Heart right ventricle (tissue), 16 donors: Measurements from ENCODE around the gene HPX. TPM values are rescaled to one million over a fixed set of nuclear protein-coding genes. Genes with fewer than 3 reads are reported as not detected.

Source experiments
- ATAC-seq, 8 donors: fragments of 200-7000 bp; cut with Tn5 transposase; one replicate each; pipeline ENCODE4 v1.9.1; 2020; ENCODE audit warnings: mild to moderate bottlenecking in 8 of 8, moderate library complexity in 8 of 8, moderate number of reproducible peaks in 1 of 8
- DNase-seq, 2 donors: peaks; one replicate each; pipeline ENCODE4 v3.0.0-alpha.2; 2020
- H3K27ac ChIP-seq, 10 donors: fragments of 200-600 bp; sonication (generic) in 2 of 10; one replicate each; pipeline versions ENCODE4 v1.5.0 to v1.8.0; 2020 to 2022; ENCODE audit warnings: mild to moderate bottlenecking in 3 of 10
- H3K27me3 ChIP-seq, 7 donors: fragments of 200-600 bp; one replicate each; pipeline ENCODE4 v1.8.0; 2021 to 2022; ENCODE audit warnings: mild to moderate bottlenecking in 2 of 7
- H3K36me3 ChIP-seq, 9 donors: fragments of 200-600 bp; sonication (generic) in 1 of 9; one replicate each; pipeline versions ENCODE4 v1.5.0 to v1.8.0; 2020 to 2022; ENCODE audit warnings: mild to moderate bottlenecking in 2 of 9
- H3K4me1 ChIP-seq, 9 donors: fragments of 200-600 bp; sonication (generic) in 1 of 9; one replicate each; pipeline versions ENCODE4 v1.5.0 to v1.8.0; 2020 to 2022; ENCODE audit warnings: mild to moderate bottlenecking in 4 of 9
- H3K4me3 ChIP-seq, 10 donors: fragments of 200-600 bp; sonication (generic) in 2 of 10; one replicate each; pipeline versions ENCODE4 v1.5.0 to v1.8.0; 2020 to 2022; ENCODE audit warnings: mild to moderate bottlenecking in 7 of 10, moderate library complexity in 2 of 10
- H3K9me3 ChIP-seq, 11 donors: fragments of 200-600 bp in 10 of 11; sonication (generic) in 2 of 11; one replicate each; pipeline versions ENCODE4 v1.5.0 to v1.8.0; 2013 to 2022; ENCODE audit warnings: mild to moderate bottlenecking in 2 of 11, control low read depth in 1 of 11, moderate library complexity in 1 of 11
- CTCF ChIP-seq, 9 donors: fragments of 200-600 bp; sonication (generic) in 2 of 9; IDR thresholded peaks; one replicate each; pipeline versions ENCODE4 v1.5.0 to v1.8.0; 2021 to 2022; ENCODE audit warnings: antibody characterized with exemption in 9 of 9, mild to moderate bottlenecking in 5 of 9, moderate library complexity in 1 of 9
- WGBS, 2 donors: extraction: QIAGEN DNeasy Blood & Tissue Kit; methylation state at CpG; one replicate each; pipeline ENCODE4 v1.1.7; 2013; ENCODE audit warnings: inconsistent platforms in 1 of 2; 5-methylcytosine and 5-hydroxymethylcytosine counted together
- intact Hi-C, 10 donors: fragments of 100-400 bp; cut with DNase I; formaldehyde crosslinking; loops; one replicate each; pipeline versions ENCODE4 v1.11.1 to v1.14.2; 2022
- polyA plus RNA-seq, 2 donors: library from polyadenylated mRNA; stranded (reverse); fragments of 200-250 nt; gene quantifications; one replicate each; pipeline ENCODE4 v1.2.3, GENCODE V29; 2013
- total RNA-seq, 10 donors: library from RNA; stranded (reverse); fragmentation: NEBNext Ultra II Directional in 3 of 10; extraction: Animal tissue kit (Norgen Biotek cat#: 25700) in 3 of 10; gene quantifications; one replicate each; pipeline versions ENCODE4 v1.2.1 to v1.2.4, GENCODE V29; 2021 to 2023
- donor health status: Arrhythmogenic right ventricular cardiomyopathy.
- donor health status: ischemic (EF 13 %, LVEDD 7.1; RV severe dilation, severe dysfunction).
- donor health status: healthy with polysubstance abuse.
- donor health status: DM: no; HTN: yes; CAD: no.
- donor health status: DM: no; HTN: no; CAD: no.
- donor health status: ischemic (EF 25% LVEDD 6.9; RV normal size, moderate dysfunction).
- donor health status: ischemic (EF 25% LVEDD 5.7; RV mildly dilated, moderate dysfunction).
- donor health status: healthy.
- donor health status: DM: yes; HTN: yes; CAD: no.
- donor health status: Ischemic cardiomyopathy.
- donor health status: ischemic (EF 35%, LVEDD 5.7; RV mildly dilated, moderate dysfunction).
- donor health status: nonischemic (EF 11% LVEDD 7.7; RV severe dilation, severe dysfunction).
- donor health status: DM: yes; HTN: yes; CAD: no.
- donor health status: PGD.
- donor health status: ischemic (EF 29% LVEDD 5.4; RV normal size, mild dysfunction).
- donor health status: nonischemic (EF 23%, LVEDD 6.1; RV moderate dilation, normal function).

The HPX gene
- total and polyA plus RNA-seq, 12 donors = 0.22 to 0.73 (median 0.40) TPM; not detected in 5

GRCh38 chr11:6474413-6474792, 33.6 kb upstream of the HPX start:
- H3K27ac ChIP-seq = peak overlapping the region; percentile 74 to 98 (median 94)
- ATAC-seq (no peak), DNase-seq (no peak)
- WGBS, 2 donors = 35 to 39% methylated on average over 7 of the region's 7 CpGs
- H3K36me3 ChIP-seq = peaks cover 0 to 33% (median 25%) of the 10 kb centered on the region in 9 donors
- H3K4me1 ChIP-seq = peaks cover 0 to 33% (median 21%) of the 10 kb centered on the region in 9 donors
- no peaks in the 10 kb centered on the region for H3K9me3 ChIP-seq
- TF ChIP-seq CTCF (IDR thresholded peaks at IDR 0.05) = no peak
- intact Hi-C loops = loop anchor here in 1 of 10 donors (1.0 kb wide), 1 partner anchor 84 kb away; the partner anchor contains the start of gene SMPD1
- no peaks in the 10 kb centered on the region for H3K27me3 ChIP-seq
- H3K4me3 ChIP-seq = peak overlapping the region; percentile 53 to 97 (median 90)

- Histone ChIP-seq H3K36me3 (peaks cover 0 to 28% (median 20%) of the 10 kb centered on the region in 9 donors), H3K27me3 (no peaks in the 10 kb centered on the region), H3K9me3 (no peaks in the 10 kb centered on the region), H3K27ac (peak within 1 kb of the TSS; percentile 74 to 98 (median 94)), H3K4me3 (peak within 1 kb of the TSS; percentile 54 to 97 (median 90)), H3K4me1 (peaks cover 0 to 39% (median 28%) of the 10 kb centered on the region in 9 donors)
- intact Hi-C loops = loop anchor here in 1 of 10 donors (1.0 kb wide), 1 partner anchor 83 kb away; the partner anchor contains the start of gene SMPD1
- peak; percentile 84 to 95 (median 90) for ATAC-seq
- WGBS, 2 donors = 1% methylated on average over 73 to 87 of the region's 87 CpGs
- peak; percentile 95 to 97 for DNase-seq
- peak in 4 of 9 donors; percentile 22 to 44 (median 32) for TF ChIP-seq CTCF (IDR thresholded peaks at IDR 0.05)
These were observed 32.9 kb upstream of the HPX start, which contains the start of gene TRIM3 for GRCh38 chr11:6473451-6474412. Gene TRIM3 (minus strand): TSS chr11:6473941. CDS start chr11:6465695, 8,246 bp downstream.

GRCh38 chr11:6472934-6473333, 32.1 kb upstream of the HPX start:
- no peak for TF ChIP-seq CTCF (IDR thresholded peaks at IDR 0.05)
- intact Hi-C loops = no loop called here
- Histone ChIP-seq H3K27me3 (no peaks in the 10 kb centered on the region), H3K27ac (peak overlapping the region in 7 of 10 donors; percentile 91 to 98 (median 94)), H3K36me3 (peaks cover 0 to 20% (median 12%) of the 10 kb centered on the region in 9 donors), H3K9me3 (no peaks in the 10 kb centered on the region), H3K4me3 (peak overlapping the region; percentile 54 to 97 (median 90)), H3K4me1 (peaks cover 0 to 43% (median 30%) of the 10 kb centered on the region in 9 donors)
- DNase-seq (no peak), ATAC-seq (no peak)
- 38 to 43% methylated on average over 1 of the region's 1 CpG for WGBS, 2 donors

- peaks cover 0 to 35% (median 30%) of the 10 kb centered on the region in 9 donors for H3K4me1 ChIP-seq
These were observed 28.8 kb upstream of the HPX start for GRCh38 chr11:6469599-6469998.

More at GRCh38 chr11:6469599-6469998, 28.8 kb upstream of the HPX start:
- TF ChIP-seq CTCF (IDR thresholded peaks at IDR 0.05) = no peak
- intact Hi-C loops = no loop called here
- 93 to 100% methylated on average over 1 of the region's 1 CpG for WGBS, 2 donors
- Histone ChIP-seq H3K27ac (peak overlapping the region in 9 of 10 donors; percentile 29 to 76 (median 70)), H3K27me3 (no peaks in the 10 kb centered on the region), H3K36me3 (peaks cover 0 to 19% (median 2%) of the 10 kb centered on the region in 9 donors), H3K4me3 (no peak overlapping the region), H3K9me3 (no peaks in the 10 kb centered on the region)
- DNase-seq (no peak), ATAC-seq (no peak)
